CD4-positive, alpha-beta T cell (primary cell): ENCODE data around the gene DOK1. TPM values are rescaled to one million over a fixed set of nuclear protein-coding genes. Genes with fewer than 3 reads are reported as not detected.

Source experiments
- ATAC-seq: fragments of 200-7000 bp; cut with Tn5 transposase; one replicate; pipeline ENCODE4 v1.10.0; 2022; ENCODE audit warnings: mild to moderate bottlenecking; ENCODE audit not compliant: poor library complexity
- CTCF ChIA-PET: fragments of 350-600 bp; sonication (Branson Sonifier 250); formaldehyde crosslinking; loops from one replicate; lab custom pipeline; 2021; ENCODE audit warnings: antibody characterized with exemption, inconsistent platforms; lab: Charles Lee
- POLR2A ChIA-PET: fragments of 350-600 bp; sonication (Branson Sonifier 250); formaldehyde crosslinking; loops from one replicate; lab custom pipeline; 2021; ENCODE audit warnings: antibody characterized with exemption, inconsistent platforms; lab: Charles Lee
- DNase-seq, 14 experiments: peaks; one replicate each; pipeline ENCODE4 v3.0.0-alpha.2; 2013 to 2020; ENCODE audit warnings: mixed read lengths in 2 of 14
- H3K27ac ChIP-seq, 2 donors: one replicate each; pipeline versions ENCODE4 v1.5.1 to v1.7.0; 2013; ENCODE audit warnings: low read length in 2 of 2, low read depth in 1 of 2, mild to moderate bottlenecking in 1 of 2
- H3K27me3 ChIP-seq, 2 experiments: 1 replicate in 1 of 2; 2 replicates in 1 of 2; pipeline versions ENCODE4 v1.6.1 to v1.7.0; 2013; ENCODE audit warnings: low read length in 2 of 2, control low read depth in 1 of 2, mild to moderate bottlenecking in 1 of 2, moderate library complexity in 1 of 2; ENCODE audit not compliant: insufficient read depth in 2 of 2, control insufficient read depth in 1 of 2
- H3K36me3 ChIP-seq: one replicate; pipeline ENCODE4 v1.6.1; 2013; ENCODE audit warnings: low read length, control low read depth; ENCODE audit not compliant: insufficient read depth
- H3K4me1 ChIP-seq: one replicate; pipeline ENCODE4 v1.6.1; 2013; ENCODE audit warnings: low read length, control low read depth; ENCODE audit not compliant: insufficient read depth
- H3K4me3 ChIP-seq: one replicate; pipeline ENCODE4 v1.5.1; 2013; ENCODE audit warnings: mild to moderate bottlenecking, low read length, moderate library complexity
- H3K9me3 ChIP-seq, 2 experiments: 1 replicate in 1 of 2; 2 replicates in 1 of 2; pipeline versions ENCODE4 v1.6.1 to v1.7.0; 2013; ENCODE audit warnings: low read length in 2 of 2, mild to moderate bottlenecking in 2 of 2, control low read depth in 1 of 2, moderate library complexity in 1 of 2; ENCODE audit not compliant: control insufficient read depth in 1 of 2, insufficient read depth in 1 of 2
- H3K27ac Mint-ChIP-seq: one replicate; pipeline ENCODE4 v1.8.0; 2020; ENCODE audit warnings: mixed read lengths
- H3K27me3 Mint-ChIP-seq: one replicate; pipeline ENCODE4 v1.8.0; 2021; ENCODE audit warnings: mixed read lengths
- H3K36me3 Mint-ChIP-seq: one replicate; pipeline ENCODE4 v1.8.0; 2021; ENCODE audit warnings: low read depth, mixed read lengths
- H3K4me1 Mint-ChIP-seq: one replicate; pipeline ENCODE4 v1.8.0; 2021; ENCODE audit warnings: low read depth, mixed read lengths
- H3K4me3 Mint-ChIP-seq: one replicate; pipeline ENCODE4 v1.8.0; 2020; ENCODE audit warnings: mild to moderate bottlenecking, mixed read lengths
- H3K9me3 Mint-ChIP-seq: one replicate; pipeline ENCODE4 v1.8.0; 2020; ENCODE audit warnings: mixed read lengths
- CTCF ChIP-seq: fragments of 200-600 bp; IDR thresholded peaks from one replicate; pipeline ENCODE4 v1.8.0; 2022; ENCODE audit warnings: antibody characterized with exemption, mild to moderate bottlenecking
- intact Hi-C, 2 experiments: fragments of 100-400 bp; cut with DNase I in 1 of 2; cut with micrococcal nuclease in 1 of 2; formaldehyde crosslinking; loops; one replicate each; pipeline versions ENCODE4 v1.15.1 to v1.9.0; 2023 to 2025; cut with DNase I, micrococcal nuclease
- total RNA-seq, 174 experiments: library from RNA in 2 of 174; stranded (reverse) in 2 of 174; gene quantifications; one replicate each; pipeline ENCODE4 v1.2.3 and lab custom pipeline; 2021 to 2026

DOK1 gene
- total RNA-seq, 2 experiments from 2014 or later = 3.4 to 6.0 TPM

- no peak for TF ChIP-seq CTCF
- peaks cover 5% of the 10 kb centered on the region for H3K4me1 ChIP-seq
- H3K27me3 ChIP-seq = no peaks in the 10 kb centered on the region
- Mint-ChIP-seq H3K36me3 (no peaks in the 10 kb centered on the region), H3K27me3 (peaks cover 10% of the 10 kb centered on the region), H3K4me3 (no peak overlapping the region), H3K4me1 (peaks cover 20% of the 10 kb centered on the region), H3K27ac (no peak overlapping the region), H3K9me3 (no peaks in the 10 kb centered on the region)
- ATAC-seq = no peak
- DNase-seq = no peak
- no peak overlapping the region for H3K27ac ChIP-seq
- H3K9me3 ChIP-seq = no peaks in the 10 kb centered on the region
- POLR2A ChIA-PET = no interaction called here
- intact Hi-C loops = no loop called here
- H3K36me3 ChIP-seq = no peaks in the 10 kb centered on the region
- H3K4me3 ChIP-seq = no peak overlapping the region
- CTCF ChIA-PET = no interaction called here
Observed at GRCh38 chr2:74576211-74576862, 21.8 kb downstream of the DOK1 start.

- Mint-ChIP-seq H3K9me3 (no peaks in the 10 kb centered on the region), H3K36me3 (no peaks in the 10 kb centered on the region), H3K27me3 (peaks cover 11% of the 10 kb centered on the region), H3K4me1 (peaks cover 20% of the 10 kb centered on the region), H3K27ac (no peak overlapping the region), H3K4me3 (no peak overlapping the region)
- peaks cover 5% of the 10 kb centered on the region for H3K4me1 ChIP-seq
- H3K27ac ChIP-seq = no peak overlapping the region
- DNase-seq (peak in 3 of 14 experiments; percentile 11 to 41 (median 33)), ATAC-seq (no peak)
- TF ChIP-seq CTCF = no peak
- H3K4me3 ChIP-seq = no peak overlapping the region
- no peaks in the 10 kb centered on the region for H3K9me3 ChIP-seq
- ChIA-PET CTCF (no interaction called here), POLR2A (no interaction called here)
- H3K36me3 ChIP-seq = no peaks in the 10 kb centered on the region
- intact Hi-C loops = no loop called here
- no peaks in the 10 kb centered on the region for H3K27me3 ChIP-seq
Observed at GRCh38 chr2:74576863-74577229, 22.3 kb downstream of the DOK1 start.

- no peaks in the 10 kb centered on the region for H3K36me3 Mint-ChIP-seq
- H3K27me3 ChIP-seq = no peaks in the 10 kb centered on the region
- intact Hi-C loops = no loop called here
- H3K9me3 Mint-ChIP-seq = no peaks in the 10 kb centered on the region
- H3K27ac Mint-ChIP-seq = no peak overlapping the region
- POLR2A ChIA-PET = no interaction called here
- ATAC-seq (no peak), DNase-seq (peak in 2 of 14 experiments; percentile 29 to 33)
- no peak for TF ChIP-seq CTCF
- peaks cover 11% of the 10 kb centered on the region for H3K27me3 Mint-ChIP-seq
- H3K4me3 Mint-ChIP-seq = no peak overlapping the region
- no peaks in the 10 kb centered on the region for H3K9me3 ChIP-seq
- no peaks in the 10 kb centered on the region for H3K36me3 ChIP-seq
- peaks cover 5% of the 10 kb centered on the region for H3K4me1 ChIP-seq
- H3K4me3 ChIP-seq = no peak overlapping the region
- no peak overlapping the region for H3K27ac ChIP-seq
- H3K4me1 Mint-ChIP-seq = peaks cover 20% of the 10 kb centered on the region
- CTCF ChIA-PET = no interaction called here
Observed at GRCh38 chr2:74577448-74577847, 22.9 kb downstream of the DOK1 start.
